ENCODE measurements around the gene TMTC2.

Gene TMTC2

GRCh38 chr12:83140135-83140534 lies 453.4 kb downstream of the TMTC2 start:
- Mint-ChIP-seq H3K27ac (no peak overlapping the region), H3K9me3 (peaks cover 29% of the 10 kb centered on the region), H3K36me3 (ENCODE audit: low read depth) (no peaks in the 10 kb centered on the region), H3K4me3 (no peak overlapping the region), H3K4me1 (ENCODE audit: low read depth) (no peaks in the 10 kb centered on the region), H3K27me3 (no peaks in the 10 kb centered on the region)
- intact Hi-C loops (cut with micrococcal nuclease) = no loop called here

GRCh38 chr12:83141460-83141994 lies 454.8 kb downstream of the TMTC2 start:
- Mint-ChIP-seq H3K4me1 (ENCODE audit: low read depth) (no peaks in the 10 kb centered on the region), H3K9me3 (peaks cover 29% of the 10 kb centered on the region), H3K36me3 (ENCODE audit: low read depth) (no peaks in the 10 kb centered on the region), H3K4me3 (no peak overlapping the region), H3K27ac (no peak overlapping the region), H3K27me3 (no peaks in the 10 kb centered on the region)
- intact Hi-C loops (cut with micrococcal nuclease) = no loop called here

- no peaks in the 10 kb centered on the region for H3K4me1 Mint-ChIP-seq (ENCODE audit: low read depth)
- intact Hi-C loops (cut with micrococcal nuclease) = no loop called here
- no peaks in the 10 kb centered on the region for H3K27me3 Mint-ChIP-seq
- no peaks in the 10 kb centered on the region for H3K36me3 Mint-ChIP-seq (ENCODE audit: low read depth)
- no peak overlapping the region for H3K4me3 Mint-ChIP-seq
- peaks cover 29% of the 10 kb centered on the region for H3K9me3 Mint-ChIP-seq
- no peak overlapping the region for H3K27ac Mint-ChIP-seq
These were observed 456.2 kb downstream of the TMTC2 start for GRCh38 chr12:83142914-83143313.

GRCh38 chr12:83143950-83144349 lies 457.2 kb downstream of the TMTC2 start:
- Mint-ChIP-seq H3K4me1 (ENCODE audit: low read depth) (no peaks in the 10 kb centered on the region), H3K36me3 (ENCODE audit: low read depth) (no peaks in the 10 kb centered on the region), H3K9me3 (peaks cover 29% of the 10 kb centered on the region), H3K4me3 (no peak overlapping the region), H3K27me3 (no peaks in the 10 kb centered on the region), H3K27ac (no peak overlapping the region)
- intact Hi-C loops (cut with micrococcal nuclease) = no loop called here

GRCh38 chr12:83145325-83145840 lies 458.7 kb downstream of the TMTC2 start:
- Mint-ChIP-seq H3K27ac (no peak overlapping the region), H3K4me3 (no peak overlapping the region), H3K27me3 (no peaks in the 10 kb centered on the region), H3K36me3 (ENCODE audit: low read depth) (no peaks in the 10 kb centered on the region), H3K9me3 (peaks cover 17% of the 10 kb centered on the region), H3K4me1 (ENCODE audit: low read depth) (no peaks in the 10 kb centered on the region)
- intact Hi-C loops (cut with micrococcal nuclease) = no loop called here

GRCh38 chr12:83147341-83147740 lies 460.6 kb downstream of the TMTC2 start:
- intact Hi-C loops (cut with micrococcal nuclease) = no loop called here
- Mint-ChIP-seq H3K27ac (no peak overlapping the region), H3K4me3 (no peak overlapping the region), H3K9me3 (no peaks in the 10 kb centered on the region), H3K4me1 (ENCODE audit: low read depth) (no peaks in the 10 kb centered on the region), H3K27me3 (no peaks in the 10 kb centered on the region), H3K36me3 (ENCODE audit: low read depth) (no peaks in the 10 kb centered on the region)

GRCh38 chr12:83149987-83150386 lies 463.3 kb downstream of the TMTC2 start:
- H3K9me3 Mint-ChIP-seq = no peaks in the 10 kb centered on the region
- no peaks in the 10 kb centered on the region for H3K36me3 Mint-ChIP-seq (ENCODE audit: low read depth)
- H3K4me3 Mint-ChIP-seq = no peak overlapping the region
- intact Hi-C loops (cut with micrococcal nuclease) = no loop called here
- H3K4me1 Mint-ChIP-seq (ENCODE audit: low read depth) = no peaks in the 10 kb centered on the region
- H3K27ac Mint-ChIP-seq = no peak overlapping the region
- no peaks in the 10 kb centered on the region for H3K27me3 Mint-ChIP-seq

GRCh38 chr12:83150465-83151189 lies 463.9 kb downstream of the TMTC2 start:
- Mint-ChIP-seq H3K36me3 (ENCODE audit: low read depth) (no peaks in the 10 kb centered on the region), H3K27me3 (no peaks in the 10 kb centered on the region), H3K4me1 (ENCODE audit: low read depth) (no peaks in the 10 kb centered on the region), H3K27ac (no peak overlapping the region), H3K4me3 (no peak overlapping the region), H3K9me3 (no peaks in the 10 kb centered on the region)
- intact Hi-C loops (cut with micrococcal nuclease) = no loop called here

- H3K4me1 Mint-ChIP-seq (ENCODE audit: low read depth) = no peaks in the 10 kb centered on the region
- no peaks in the 10 kb centered on the region for H3K9me3 Mint-ChIP-seq
- H3K27ac Mint-ChIP-seq = no peak overlapping the region
- H3K36me3 Mint-ChIP-seq (ENCODE audit: low read depth) = no peaks in the 10 kb centered on the region
- no peaks in the 10 kb centered on the region for H3K27me3 Mint-ChIP-seq
- intact Hi-C loops (cut with micrococcal nuclease) = no loop called here
- no peak overlapping the region for H3K4me3 Mint-ChIP-seq
These were observed 466.5 kb downstream of the TMTC2 start for GRCh38 chr12:83153177-83153576.

DNA sequence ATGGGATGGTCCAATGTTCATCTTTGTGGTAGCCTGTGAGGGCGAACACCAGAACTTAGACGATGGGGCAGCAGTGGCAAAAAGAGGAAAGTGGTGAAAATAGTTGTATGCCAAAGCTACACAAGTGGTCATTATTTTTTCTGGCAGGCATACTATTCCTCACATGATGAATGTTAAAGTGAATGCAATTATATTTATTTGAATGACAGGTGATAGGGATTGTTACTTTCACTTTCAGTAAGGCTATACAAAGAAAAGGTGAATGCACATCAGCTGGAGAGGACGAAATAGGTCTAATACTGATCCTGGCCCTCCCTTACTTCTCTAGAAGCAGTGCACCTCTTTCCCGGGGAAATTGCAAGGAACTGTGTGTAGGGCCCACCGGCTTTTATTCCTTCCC lies 470.1 kb downstream of the TMTC2 start:
- Mint-ChIP-seq H3K36me3 (ENCODE audit: low read depth) (no peaks in the 10 kb centered on the region), H3K9me3 (no peaks in the 10 kb centered on the region), H3K27me3 (no peaks in the 10 kb centered on the region), H3K27ac (no peak overlapping the region), H3K4me1 (ENCODE audit: low read depth) (no peaks in the 10 kb centered on the region), H3K4me3 (no peak overlapping the region)
- intact Hi-C loops (cut with micrococcal nuclease) = no loop called here

GRCh38 chr12:83157604-83158003 lies 470.9 kb downstream of the TMTC2 start:
- Mint-ChIP-seq H3K36me3 (ENCODE audit: low read depth) (no peaks in the 10 kb centered on the region), H3K4me1 (ENCODE audit: low read depth) (no peaks in the 10 kb centered on the region), H3K27me3 (no peaks in the 10 kb centered on the region), H3K27ac (no peak overlapping the region), H3K4me3 (no peak overlapping the region), H3K9me3 (no peaks in the 10 kb centered on the region)
- intact Hi-C loops (cut with micrococcal nuclease) = no loop called here

GRCh38 chr12:83158613-83159207 lies 472.0 kb downstream of the TMTC2 start:
- Mint-ChIP-seq H3K4me3 (no peak overlapping the region), H3K36me3 (ENCODE audit: low read depth) (no peaks in the 10 kb centered on the region), H3K9me3 (no peaks in the 10 kb centered on the region), H3K4me1 (ENCODE audit: low read depth) (no peaks in the 10 kb centered on the region), H3K27me3 (no peaks in the 10 kb centered on the region), H3K27ac (no peak overlapping the region)
- intact Hi-C loops (cut with micrococcal nuclease) = no loop called here

DNA sequence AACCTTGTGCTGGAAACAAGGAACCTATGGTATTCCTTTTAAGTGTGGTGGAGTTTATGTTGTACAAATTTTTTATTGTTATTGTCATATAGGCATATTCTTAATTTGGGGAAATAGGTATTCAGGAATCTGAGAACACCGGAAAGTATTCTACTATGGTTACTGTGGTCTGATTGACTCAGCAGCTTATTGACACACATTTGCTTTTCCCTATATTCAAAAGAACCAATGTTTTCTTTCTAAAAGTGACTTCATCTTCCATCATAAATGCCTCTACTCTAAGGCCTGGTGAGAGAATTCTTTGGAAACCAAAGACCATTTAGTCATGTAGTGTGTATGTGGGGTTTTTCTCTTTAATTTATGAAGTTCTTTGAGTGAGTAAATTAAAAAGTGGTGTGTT lies 474.8 kb downstream of the TMTC2 start:
- no peaks in the 10 kb centered on the region for H3K9me3 Mint-ChIP-seq
- intact Hi-C loops (cut with micrococcal nuclease) = no loop called here
- no peak overlapping the region for H3K27ac Mint-ChIP-seq
- no peaks in the 10 kb centered on the region for H3K36me3 Mint-ChIP-seq (ENCODE audit: low read depth)
- H3K4me3 Mint-ChIP-seq = no peak overlapping the region
- no peaks in the 10 kb centered on the region for H3K27me3 Mint-ChIP-seq
- no peaks in the 10 kb centered on the region for H3K4me1 Mint-ChIP-seq (ENCODE audit: low read depth)

DNA sequence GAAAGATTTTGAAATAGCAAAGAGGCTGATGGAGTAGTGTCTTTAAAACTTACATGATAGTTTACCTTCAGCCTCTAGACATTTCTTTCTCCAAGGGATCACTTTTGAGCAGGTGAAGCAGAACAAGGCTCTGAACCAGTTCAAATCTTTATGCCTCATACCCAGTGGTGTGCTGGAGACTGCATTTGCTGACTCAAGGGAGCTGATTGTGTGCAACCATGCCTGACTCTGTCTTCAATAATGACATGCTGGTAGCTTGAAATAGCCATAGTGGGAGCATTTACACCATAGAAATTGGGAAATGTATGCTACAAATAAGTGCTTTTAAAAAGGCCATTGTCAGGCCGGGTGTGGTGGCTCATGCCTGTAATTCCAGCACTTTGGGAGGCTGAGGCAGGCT lies 482.0 kb downstream of the TMTC2 start:
- Mint-ChIP-seq H3K9me3 (no peaks in the 10 kb centered on the region), H3K27me3 (no peaks in the 10 kb centered on the region), H3K27ac (no peak overlapping the region), H3K4me1 (ENCODE audit: low read depth) (no peaks in the 10 kb centered on the region), H3K36me3 (ENCODE audit: low read depth) (no peaks in the 10 kb centered on the region), H3K4me3 (no peak overlapping the region)
- intact Hi-C loops (cut with micrococcal nuclease) = no loop called here

All from dendritic cell treated with granulocyte-macrophage colony-stimulating factor and Interleukin-4, amounts not matched to agents 40 ng/mL and 50 ng/mL, for 4 days (primary cell).